ENCODE results near the gene ATF1. TPM values are rescaled to one million over a fixed set of nuclear protein-coding genes. Genes with fewer than 3 reads are reported as not detected.
"Not testable (repeated sequence)": the region's sequence is repeated elsewhere in the genome, so short reads cannot be mapped to it uniquely, and the experiment has no call there.

The ATF1 gene
- total RNA-seq, 2 donors from 2014 or later = 66.6 to 82.3 TPM

- peak overlapping the region; percentile 92 to 95 for H3K4me3 Mint-ChIP-seq
- H3K27me3 Mint-ChIP-seq (ENCODE audit: low read depth) = no peaks in the 10 kb centered on the region
- H3K27ac Mint-ChIP-seq = peak overlapping the region; percentile 92
- peaks cover 2 to 24% of the 10 kb centered on the region in 2 donors for H3K36me3 Mint-ChIP-seq (ENCODE audit: insufficient read depth in 2 of 2)
- peak; percentile 2 to 14 for ATAC-seq (replicated peaks in 1 of 2)
- peaks cover 57% of the 10 kb centered on the region for H3K4me1 Mint-ChIP-seq (ENCODE audit: low read depth)
- peak; percentile 35 to 47 for DNase-seq
- H3K9me3 Mint-ChIP-seq = peaks cover 0 to 2% of the 10 kb centered on the region in 2 donors
Observed at GRCh38 chr12:50765095-50765911, 1.4 kb downstream of the ATF1 start.

GRCh38 chr12:50768391-50768790 is 4.5 kb downstream of the ATF1 start:
- DNase-seq = no peak
- Mint-ChIP-seq H3K27ac (no peak overlapping the region), H3K9me3 (peaks cover 0 to 1% of the 10 kb centered on the region in 2 donors), H3K36me3 (ENCODE audit: insufficient read depth in 2 of 2) (peaks cover 6 to 34% of the 10 kb centered on the region in 2 donors), H3K4me3 (no peak overlapping the region), H3K27me3 (ENCODE audit: low read depth) (no peaks in the 10 kb centered on the region), H3K4me1 (ENCODE audit: low read depth) (peaks cover 38% of the 10 kb centered on the region)
- ATAC-seq (replicated peaks in 1 of 2) = no peak

DNA sequence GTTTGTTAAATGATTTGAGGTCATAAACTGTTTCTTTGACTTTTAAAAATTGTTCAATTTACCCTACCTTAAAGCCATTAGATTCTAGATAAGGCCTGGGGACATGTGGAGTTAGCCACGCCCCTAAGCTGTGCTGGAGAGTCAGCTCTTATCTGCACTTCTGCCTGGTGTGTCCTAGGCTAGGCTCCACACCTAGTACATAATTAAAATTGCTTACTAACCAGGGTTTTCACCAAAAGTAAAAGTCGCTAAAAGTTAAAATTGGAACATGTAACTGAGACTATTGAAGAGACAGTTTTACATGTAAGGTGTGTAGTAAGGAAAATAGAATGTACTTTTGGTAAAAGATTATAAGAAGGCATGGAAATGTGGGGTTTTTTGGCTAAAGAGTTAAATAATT is 4.9 kb downstream of the ATF1 start:
- H3K9me3 Mint-ChIP-seq; H3K27me3 Mint-ChIP-seq (ENCODE audit: low read depth); ATAC-seq (replicated peaks in 1 of 2): not testable (repeated sequence)

DNA sequence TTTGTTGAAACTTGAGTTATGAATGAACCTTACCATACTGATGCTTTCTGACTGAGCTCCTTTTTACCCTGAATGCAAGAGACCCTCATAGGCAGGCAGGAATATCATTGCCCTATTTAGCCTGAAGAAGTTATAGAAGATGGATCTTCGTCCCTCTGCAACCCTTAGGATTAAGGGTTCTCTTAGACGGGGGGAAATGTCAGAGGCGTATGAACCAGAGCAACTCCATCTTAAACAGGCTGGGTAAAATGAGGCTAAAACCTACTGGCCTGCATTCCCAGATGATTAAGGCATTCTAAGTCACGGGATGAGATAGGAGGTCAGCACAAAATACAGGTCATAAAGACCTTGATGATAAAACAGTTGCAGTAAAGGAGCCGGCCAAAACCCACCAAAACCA is 7.5 kb downstream of the ATF1 start:
- ATAC-seq (replicated peaks in 1 of 2) = no peak
- no peaks in the 10 kb centered on the region for H3K27me3 Mint-ChIP-seq (ENCODE audit: low read depth)
- H3K36me3 Mint-ChIP-seq (ENCODE audit: insufficient read depth in 2 of 2) = peaks cover 7 to 31% of the 10 kb centered on the region in 2 donors
- no peak overlapping the region for H3K4me3 Mint-ChIP-seq
- no peak overlapping the region for H3K27ac Mint-ChIP-seq
- H3K4me1 Mint-ChIP-seq (ENCODE audit: low read depth) = peaks cover 48% of the 10 kb centered on the region
- H3K9me3 Mint-ChIP-seq = peaks cover 0 to 1% of the 10 kb centered on the region in 2 donors
- DNase-seq = no peak

More for the DNA sequence above, 4.9 kb downstream of the ATF1 start:
- Mint-ChIP-seq H3K36me3 (ENCODE audit: insufficient read depth in 2 of 2) (peaks cover 6 to 31% of the 10 kb centered on the region in 2 donors), H3K4me1 (ENCODE audit: low read depth) (peaks cover 42% of the 10 kb centered on the region)
- H3K27ac Mint-ChIP-seq, DNase-seq, H3K4me3 Mint-ChIP-seq: not testable (repeated sequence)

DNA sequence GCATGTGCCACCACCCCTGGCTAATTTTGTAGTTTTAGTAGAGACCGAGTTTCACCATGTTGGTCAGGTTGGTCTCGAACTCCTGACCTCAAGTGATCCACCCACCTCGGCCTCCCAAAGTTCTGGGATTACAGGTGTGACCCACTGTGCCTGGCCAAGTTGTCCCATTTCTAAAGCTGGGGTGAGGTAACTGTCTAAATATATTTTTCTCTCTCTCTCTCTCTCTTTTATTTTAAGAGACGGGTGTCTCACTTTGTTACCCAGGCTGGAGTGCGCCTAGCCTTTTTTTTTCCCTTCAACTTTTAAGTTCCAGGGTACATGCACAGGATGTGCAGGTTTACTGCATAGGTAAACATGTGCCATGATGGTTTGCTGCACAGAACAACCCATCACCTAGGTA is 8.6 kb downstream of the ATF1 start:
- Mint-ChIP-seq H3K4me3 (no peak overlapping the region), H3K36me3 (ENCODE audit: insufficient read depth in 2 of 2) (peaks cover 7 to 31% of the 10 kb centered on the region in 2 donors), H3K4me1 (ENCODE audit: low read depth) (peaks cover 51% of the 10 kb centered on the region), H3K27me3 (ENCODE audit: low read depth) (no peaks in the 10 kb centered on the region), H3K9me3 (peaks cover 0 to 1% of the 10 kb centered on the region in 2 donors), H3K27ac (no peak overlapping the region)
- no peak for DNase-seq
- ATAC-seq (replicated peaks in 1 of 2) = no peak

- DNase-seq = no peak
- peaks cover 54% of the 10 kb centered on the region for H3K4me1 Mint-ChIP-seq (ENCODE audit: low read depth)
- H3K27me3 Mint-ChIP-seq (ENCODE audit: low read depth) = no peaks in the 10 kb centered on the region
- no peak overlapping the region for H3K27ac Mint-ChIP-seq
- no peak for ATAC-seq (replicated peaks in 1 of 2)
- H3K4me3 Mint-ChIP-seq = no peak overlapping the region
- peaks cover 7 to 31% of the 10 kb centered on the region in 2 donors for H3K36me3 Mint-ChIP-seq (ENCODE audit: insufficient read depth in 2 of 2)
- peaks cover 0 to 1% of the 10 kb centered on the region in 2 donors for H3K9me3 Mint-ChIP-seq
Observed at GRCh38 chr12:50772877-50773276, 9.0 kb downstream of the ATF1 start.

- Mint-ChIP-seq H3K36me3 (ENCODE audit: insufficient read depth in 2 of 2) (peaks cover 7 to 16% of the 10 kb centered on the region in 2 donors), H3K4me1 (ENCODE audit: low read depth) (peaks cover 50% of the 10 kb centered on the region), H3K9me3 (peaks cover 0 to 1% of the 10 kb centered on the region in 2 donors), H3K27ac (no peak overlapping the region), H3K27me3 (ENCODE audit: low read depth) (no peaks in the 10 kb centered on the region), H3K4me3 (no peak overlapping the region)
- ATAC-seq (replicated peaks in 1 of 2) (no peak), DNase-seq (no peak)
Observed at GRCh38 chr12:50775251-50775650, 11.3 kb downstream of the ATF1 start.

GRCh38 chr12:50776749-50777728 is 13.1 kb downstream of the ATF1 start:
- DNase-seq (no peak), ATAC-seq (replicated peaks in 1 of 2) (peak; percentile 63 to 69)
- Mint-ChIP-seq H3K9me3 (peaks cover 0 to 1% of the 10 kb centered on the region in 2 donors), H3K4me3 (peak overlapping the region; percentile 34 to 75), H3K36me3 (ENCODE audit: insufficient read depth in 2 of 2) (peaks cover 6 to 8% of the 10 kb centered on the region in 2 donors), H3K27me3 (ENCODE audit: low read depth) (no peaks in the 10 kb centered on the region), H3K27ac (peak overlapping the region; percentile 92), H3K4me1 (ENCODE audit: low read depth) (peaks cover 50% of the 10 kb centered on the region)

DNA sequence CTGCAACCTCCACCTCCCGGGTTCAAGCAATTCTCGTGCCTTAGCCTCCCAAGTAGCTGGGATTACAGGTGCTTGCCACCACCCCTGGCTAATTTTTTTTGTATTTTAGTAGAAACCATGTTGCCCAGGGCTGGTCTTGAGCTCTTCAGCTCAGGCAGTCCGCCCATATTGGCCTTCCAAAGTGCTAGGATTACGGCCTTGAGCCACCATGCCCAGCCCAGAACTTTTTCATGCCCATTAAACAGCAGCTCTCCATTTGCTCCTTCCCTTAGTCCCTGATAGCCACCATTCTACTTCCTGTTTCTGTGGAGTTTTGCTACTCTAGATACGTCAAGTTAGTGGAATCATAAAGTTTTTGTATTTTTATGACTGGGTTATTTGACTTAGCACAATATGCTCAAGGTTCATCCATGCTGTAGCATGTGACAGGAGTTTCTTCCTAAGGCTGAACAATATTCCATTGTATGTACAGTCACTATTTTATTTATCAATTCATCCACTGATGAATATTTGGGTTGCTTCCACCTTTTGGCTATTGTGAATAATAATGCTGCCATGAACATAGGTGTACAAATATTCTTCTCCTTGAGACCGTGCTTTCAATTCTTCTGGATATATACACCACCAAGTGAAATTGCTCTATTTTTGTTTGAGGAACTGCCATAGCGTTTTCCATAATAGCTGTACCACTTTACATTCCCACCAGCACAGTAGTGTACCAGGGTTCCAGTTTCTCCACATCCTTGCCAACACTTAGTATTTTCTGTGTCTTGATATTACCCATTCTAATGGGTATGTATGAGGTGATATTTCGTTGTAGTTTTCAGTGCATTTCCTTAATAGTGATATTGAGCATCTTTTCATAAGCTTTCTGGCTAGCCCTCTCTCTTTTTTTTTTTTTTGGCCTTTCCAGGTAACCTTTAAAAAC is 15.0 kb downstream of the ATF1 start:
- H3K36me3 Mint-ChIP-seq (ENCODE audit: insufficient read depth in 2 of 2) = peaks cover 2 to 7% of the 10 kb centered on the region in 2 donors
- DNase-seq = no peak
- H3K27me3 Mint-ChIP-seq (ENCODE audit: low read depth) = no peaks in the 10 kb centered on the region
- ATAC-seq (replicated peaks in 1 of 2) = no peak
- H3K4me3 Mint-ChIP-seq = no peak overlapping the region
- peak overlapping the region; percentile 70 for H3K27ac Mint-ChIP-seq
- H3K4me1 Mint-ChIP-seq (ENCODE audit: low read depth) = peaks cover 43% of the 10 kb centered on the region
- no peaks in the 10 kb centered on the region for H3K9me3 Mint-ChIP-seq

- ATAC-seq (replicated peaks in 1 of 2) (no peak), DNase-seq (no peak)
- no peak overlapping the region for H3K27ac Mint-ChIP-seq
- H3K36me3 Mint-ChIP-seq (ENCODE audit: insufficient read depth in 2 of 2) = peaks cover 3 to 5% of the 10 kb centered on the region in 2 donors
- no peaks in the 10 kb centered on the region for H3K9me3 Mint-ChIP-seq
- peaks cover 42% of the 10 kb centered on the region for H3K4me1 Mint-ChIP-seq (ENCODE audit: low read depth)
- no peaks in the 10 kb centered on the region for H3K27me3 Mint-ChIP-seq (ENCODE audit: low read depth)
- no peak overlapping the region for H3K4me3 Mint-ChIP-seq
Observed at GRCh38 chr12:50780013-50780412, 16.1 kb downstream of the ATF1 start.

DNA sequence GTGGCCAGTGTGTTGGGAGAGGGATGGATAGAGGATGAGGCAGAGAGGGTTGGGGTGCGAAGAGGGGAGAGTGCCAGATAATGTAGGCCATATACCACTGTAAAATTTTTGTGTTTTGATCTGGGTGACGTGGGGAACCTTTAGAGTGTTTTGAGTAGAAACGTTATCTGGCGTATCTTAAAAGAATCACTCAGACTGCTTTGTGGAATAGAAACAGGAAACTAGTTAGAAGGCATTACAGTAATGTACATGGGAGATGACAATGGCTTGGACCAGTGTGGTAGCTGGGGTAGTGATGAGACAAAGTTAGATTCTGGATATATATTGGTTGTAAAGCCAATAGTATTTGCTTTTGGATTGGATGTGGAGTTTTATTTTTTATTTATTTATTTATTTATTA is 20.6 kb downstream of the ATF1 start:
- Mint-ChIP-seq H3K36me3 (ENCODE audit: insufficient read depth in 2 of 2) (peaks cover 7 to 16% of the 10 kb centered on the region in 2 donors), H3K4me3 (peak overlapping the region; percentile 2 to 61), H3K27ac (peak overlapping the region; percentile 72), H3K4me1 (ENCODE audit: low read depth) (peaks cover 11% of the 10 kb centered on the region), H3K9me3 (no peaks in the 10 kb centered on the region), H3K27me3 (ENCODE audit: low read depth) (no peaks in the 10 kb centered on the region)
- no peak for DNase-seq
- ATAC-seq (replicated peaks in 1 of 2) = peak; percentile 60 to 89

- H3K4me1 Mint-ChIP-seq (ENCODE audit: low read depth) = peaks cover 14% of the 10 kb centered on the region
- H3K27ac Mint-ChIP-seq = no peak overlapping the region
- no peaks in the 10 kb centered on the region for H3K27me3 Mint-ChIP-seq (ENCODE audit: low read depth)
- H3K36me3 Mint-ChIP-seq (ENCODE audit: insufficient read depth in 2 of 2) = peaks cover 7 to 16% of the 10 kb centered on the region in 2 donors
- ATAC-seq (replicated peaks in 1 of 2) = no peak
- H3K9me3 Mint-ChIP-seq = no peaks in the 10 kb centered on the region
- DNase-seq = no peak
- H3K4me3 Mint-ChIP-seq = no peak overlapping the region
Observed at GRCh38 chr12:50785406-50786001, 21.6 kb downstream of the ATF1 start.
